Smooth muscle cell (in vitro differentiated cells): ENCODE measurements around the gene RHOU. TPM values are rescaled to one million over a fixed set of nuclear protein-coding genes. Genes with fewer than 3 reads are reported as not detected.

Source experiments
- DNase-seq: peaks from one replicate; lab custom pipeline; 2025; ENCODE audit not compliant: unreplicated experiment; lab: John Stamatoyannopoulos, UW
- H2AFZ ChIP-seq: fragments of 200-600 bp; sonication (generic); 2 replicates; pipeline ENCODE4 v1.6.0; 2016; ENCODE audit warnings: antibody characterized with exemption, low read depth, mild to moderate bottlenecking
- H3F3A ChIP-seq: fragments of 200-600 bp; sonication (generic); 2 replicates; pipeline ENCODE4 v1.6.0; 2017; ENCODE audit warnings: antibody characterized with exemption, low read depth
- H3K27ac ChIP-seq: fragments of 200-600 bp; sonication (generic); 2 replicates; pipeline ENCODE4 v1.5.1; 2016; ENCODE audit warnings: low read depth, mild to moderate bottlenecking
- H3K27me3 ChIP-seq: fragments of 200-600 bp; sonication (generic); 2 replicates; pipeline ENCODE4 v1.6.1; 2016; ENCODE audit warnings: low read depth, mild to moderate bottlenecking
- H3K36me3 ChIP-seq: fragments of 200-600 bp; sonication (generic); 2 replicates; pipeline ENCODE4 v1.5.1; 2016; ENCODE audit warnings: low read depth
- H3K4me1 ChIP-seq: fragments of 200-600 bp; sonication (generic); 2 replicates; pipeline ENCODE4 v1.5.1; 2016; ENCODE audit warnings: low read depth
- H3K4me2 ChIP-seq: fragments of 200-600 bp; sonication (generic); 2 replicates; pipeline ENCODE4 v1.6.0; 2016; ENCODE audit warnings: mild to moderate bottlenecking
- H3K4me3 ChIP-seq: fragments of 200-600 bp; sonication (generic); 2 replicates; pipeline ENCODE4 v1.5.1; 2016; ENCODE audit warnings: mild to moderate bottlenecking
- H3K79me2 ChIP-seq: fragments of 200-600 bp; sonication (generic); 2 replicates; pipeline ENCODE4 v1.6.0; 2016; ENCODE audit warnings: low read depth, mild to moderate bottlenecking
- H3K9ac ChIP-seq: fragments of 200-600 bp; sonication (generic); 2 replicates; pipeline ENCODE4 v1.6.0; 2016; ENCODE audit warnings: low read depth
- H3K9me3 ChIP-seq: fragments of 200-600 bp; sonication (generic); replicated peaks from 2 replicates; pipeline ENCODE4 v1.5.1; 2016; ENCODE audit warnings: low read depth
- H4K20me1 ChIP-seq: fragments of 200-600 bp; sonication (generic); 2 replicates; pipeline ENCODE4 v1.6.0; 2016; ENCODE audit warnings: low read depth
- CTCF ChIP-seq: fragments of 200-600 bp; sonication (generic); IDR thresholded peaks from 2 replicates; pipeline ENCODE4 v1.5.1; 2017; ENCODE audit warnings: borderline replicate concordance, mild to moderate bottlenecking, antibody characterized with exemption; ENCODE audit not compliant: insufficient read depth, poor library complexity, severe bottlenecking
- WGBS: methylation state at CpG from one replicate; pipeline ENCODE4 v1.1.7; 2016; ENCODE audit warnings: low lambda C conversion rate; 5-methylcytosine and 5-hydroxymethylcytosine counted together
- polyA plus RNA-seq: library from polyadenylated mRNA; unstranded; fragments of >200 nt; fragmentation: Nextera tagmentation; extraction: Ambion mirVana; gene quantifications from 2 replicates; pipeline ENCODE4 v1.2.1, GENCODE V29; 2016
- total RNA-seq: library from RNA; depleted of rRNA; stranded (reverse); fragments of >200 nt; gene quantifications from 2 replicates; pipeline ENCODE4 v1.2.3, GENCODE V29; 2014

RHOU gene
- total and polyA plus RNA-seq, 2 experiments from 2014 or later, result 25.8 to 50.6 TPM

- no peak overlapping the region for H3K4me2 ChIP-seq
- no peaks in the 10 kb centered on the region for H3K4me1 ChIP-seq
- H4K20me1 ChIP-seq, result no peaks in the 10 kb centered on the region
- no peaks in the 10 kb centered on the region for H3F3A ChIP-seq
- H3K79me2 ChIP-seq, result no peaks in the 10 kb centered on the region
- H3K27ac ChIP-seq, result no peak overlapping the region
- TF ChIP-seq CTCF, result no peak
- no peaks in the 10 kb centered on the region for H3K27me3 ChIP-seq
- no peaks in the 10 kb centered on the region for H3K36me3 ChIP-seq
- DNase-seq, result no peak
- H3K9ac ChIP-seq, result no peak overlapping the region
- H2AFZ ChIP-seq, result no peak overlapping the region
- 81% methylated on average over 3 of the region's 3 CpGs for WGBS
- no peaks in the 10 kb centered on the region for H3K9me3 ChIP-seq
- H3K4me3 ChIP-seq, result no peak overlapping the region
Measured at GRCh38 chr1:228725178-228725577, 10.1 kb upstream of the RHOU start.

GRCh38 chr1:228727681-228728171 lies 7.6 kb upstream of the RHOU start:
- no peaks in the 10 kb centered on the region for H3K4me1 ChIP-seq
- H3K9me3 ChIP-seq, result no peaks in the 10 kb centered on the region
- H3K4me2 ChIP-seq, result no peak overlapping the region
- 14% methylated on average over 1 of the region's 1 CpG for WGBS
- no peak overlapping the region for H2AFZ ChIP-seq
- no peak for TF ChIP-seq CTCF
- no peak for DNase-seq
- no peaks in the 10 kb centered on the region for H3F3A ChIP-seq
- H3K27me3 ChIP-seq, result no peaks in the 10 kb centered on the region
- H3K79me2 ChIP-seq, result no peaks in the 10 kb centered on the region
- no peaks in the 10 kb centered on the region for H3K36me3 ChIP-seq
- H3K27ac ChIP-seq, result no peak overlapping the region
- no peak overlapping the region for H3K9ac ChIP-seq
- H4K20me1 ChIP-seq, result no peaks in the 10 kb centered on the region
- H3K4me3 ChIP-seq, result no peak overlapping the region

- H3K27me3 ChIP-seq, result no peaks in the 10 kb centered on the region
- H3K36me3 ChIP-seq, result no peaks in the 10 kb centered on the region
- no peak for TF ChIP-seq CTCF
- no peak overlapping the region for H3K27ac ChIP-seq
- no peak for DNase-seq
- H3K4me1 ChIP-seq, result peaks cover 4% of the 10 kb centered on the region
- no peak overlapping the region for H2AFZ ChIP-seq
- 56% methylated on average over 8 of the region's 8 CpGs for WGBS
- H3K4me3 ChIP-seq, result no peak overlapping the region
- H3K9me3 ChIP-seq, result no peaks in the 10 kb centered on the region
- H3F3A ChIP-seq, result no peaks in the 10 kb centered on the region
- H4K20me1 ChIP-seq, result peaks cover 6% of the 10 kb centered on the region
- no peak overlapping the region for H3K4me2 ChIP-seq
- H3K9ac ChIP-seq, result no peak overlapping the region
- H3K79me2 ChIP-seq, result peaks cover 22% of the 10 kb centered on the region
Measured at GRCh38 chr1:228732426-228732825, 2.9 kb upstream of the RHOU start.

- Histone ChIP-seq H3K4me1 (peaks cover 9% of the 10 kb centered on the region), H3K27me3 (no peaks in the 10 kb centered on the region)
- no peak for TF ChIP-seq CTCF
Measured at GRCh38 chr1:228733576-228733975, 1.7 kb upstream of the RHOU start.

More at GRCh38 chr1:228733576-228733975, 1.7 kb upstream of the RHOU start:
- H3K9ac ChIP-seq, result no peak overlapping the region
- 94% methylated on average over 4 of the region's 4 CpGs for WGBS
- H3F3A ChIP-seq, result peaks cover 5% of the 10 kb centered on the region
- peaks cover 17% of the 10 kb centered on the region for H4K20me1 ChIP-seq
- no peak for DNase-seq
- no peaks in the 10 kb centered on the region for H3K9me3 ChIP-seq
- no peak overlapping the region for H2AFZ ChIP-seq
- H3K79me2 ChIP-seq, result peaks cover 33% of the 10 kb centered on the region
- H3K27ac ChIP-seq, result no peak overlapping the region
- no peak overlapping the region for H3K4me3 ChIP-seq
- no peaks in the 10 kb centered on the region for H3K36me3 ChIP-seq
- no peak overlapping the region for H3K4me2 ChIP-seq
